HG02588 (cell line): ENCODE results near the gene KLRC1.
"Not testable (repeated sequence)": the region's sequence is repeated elsewhere in the genome, so short reads cannot be mapped to it uniquely, and the experiment has no call there.

Experiments used
- ATAC-seq: cut with Tn5 transposase; IDR thresholded peaks from one replicate; pipeline ENCODE4 v1.9.1; 2021; ENCODE audit warnings: mild to moderate bottlenecking, moderate library complexity; ENCODE audit not compliant: unreplicated experiment

KLRC1 gene

GRCh38 chr12:10424260-10424899 is 28.8 kb downstream of the KLRC1 start:
- ATAC-seq: not testable (repeated sequence)

- ATAC-seq: not testable (repeated sequence)
These were observed 31.0 kb downstream of the KLRC1 start for GRCh38 chr12:10422159-10422558.

GRCh38 chr12:10420334-10420733 is 32.8 kb downstream of the KLRC1 start, which contains the start of gene KLRC3:
TSS of gene KLRC3 (minus strand) at chr12:10420595. CDS start at chr12:10420550, 45 bp downstream.
- ATAC-seq: not testable (repeated sequence)

- ATAC-seq: no peak
These were observed 43.8 kb downstream of the KLRC1 start, which contains the start of gene KLRC4 for GRCh38 chr12:10409392-10409791. TSS of gene KLRC4 (minus strand) at chr12:10409757. CDS start at chr12:10409575, 182 bp downstream.

- no peak for ATAC-seq
These were observed 44.3 kb downstream of the KLRC1 start for GRCh38 chr12:10408842-10409241.

- no peak for ATAC-seq
These were observed 46.5 kb downstream of the KLRC1 start for GRCh38 chr12:10406725-10407124.

- ATAC-seq: no peak
These were observed 47.9 kb downstream of the KLRC1 start for GRCh38 chr12:10405294-10405693.

GRCh38 chr12:10404798-10405197 is 48.4 kb downstream of the KLRC1 start:
- ATAC-seq: no peak

GRCh38 chr12:10400829-10401228 is 52.3 kb downstream of the KLRC1 start:
- no peak for ATAC-seq

- ATAC-seq: no peak
These were observed 55.0 kb downstream of the KLRC1 start for GRCh38 chr12:10398168-10398567.

GRCh38 chr12:10397296-10397695 is 55.9 kb downstream of the KLRC1 start:
- ATAC-seq: no peak

GRCh38 chr12:10396176-10396575 is 57.0 kb downstream of the KLRC1 start:
- ATAC-seq: not testable (repeated sequence)
